Dedifferentiated amniotic fluid mesenchymal stem cell (primary cell): Measurements from ENCODE around the gene CRYBA4.

ENCODE experiments used
- DNase-seq: peaks from one replicate; pipeline ENCODE4 v3.0.0-alpha.2; 2016; ENCODE audit errors: extremely low spot score

Gene CRYBA4

GRCh38 chr22:26621663-26622062, at the start of gene CRYBA4:
TSS of gene CRYBA4 (plus strand) at chr22:26621963. CDS start at chr22:26622597, 634 bp downstream.
- no peak for DNase-seq

GRCh38 chr22:26573026-26573662, 48.6 kb upstream of the CRYBA4 start:
- no peak for DNase-seq

- DNase-seq, result no peak
Measured at GRCh38 chr22:26574001-26574723, 47.6 kb upstream of the CRYBA4 start.

- no peak for DNase-seq
Measured at GRCh38 chr22:26576026-26576680, 45.6 kb upstream of the CRYBA4 start.

- DNase-seq, result no peak
Measured at GRCh38 chr22:26577081-26577480, 44.7 kb upstream of the CRYBA4 start.

GRCh38 chr22:26579331-26579886, 42.4 kb upstream of the CRYBA4 start:
- DNase-seq, result no peak

GRCh38 chr22:26580240-26580962, 41.4 kb upstream of the CRYBA4 start:
- no peak for DNase-seq

- no peak for DNase-seq
Measured at GRCh38 chr22:26581026-26581425, 40.7 kb upstream of the CRYBA4 start.

- no peak for DNase-seq
Measured at GRCh38 chr22:26581633-26582168, 40.1 kb upstream of the CRYBA4 start.

- DNase-seq, result no peak
Measured at GRCh38 chr22:26584010-26584409, 37.8 kb upstream of the CRYBA4 start.

GRCh38 chr22:26585104-26585790, 36.5 kb upstream of the CRYBA4 start:
- peak; percentile 75 for DNase-seq

- DNase-seq, result no peak
Measured at GRCh38 chr22:26586556-26587325, 35.0 kb upstream of the CRYBA4 start.

GRCh38 chr22:26587991-26588613, 33.7 kb upstream of the CRYBA4 start:
- DNase-seq, result no peak

- DNase-seq, result no peak
Measured at GRCh38 chr22:26588729-26589366, 32.9 kb upstream of the CRYBA4 start.

- DNase-seq, result no peak
Measured at GRCh38 chr22:26589367-26589844, 32.4 kb upstream of the CRYBA4 start.

- peak; percentile 44 for DNase-seq
Measured at GRCh38 chr22:26589845-26590736, 31.7 kb upstream of the CRYBA4 start, which contains the start of gene TPST2. TSS of gene TPST2 (minus strand) at chr22:26590132. CDS start at chr22:26541630, 48,502 bp downstream.

GRCh38 chr22:26592421-26592891, 29.3 kb upstream of the CRYBA4 start:
- DNase-seq, result no peak

GRCh38 chr22:26593763-26594162, 28.0 kb upstream of the CRYBA4 start:
- no peak for DNase-seq
